ENCODE data around the gene IGF1.
"Not testable (repeated sequence)": the region's sequence is repeated elsewhere in the genome, so short reads cannot be mapped to it uniquely, and the experiment has no call there.

Gene IGF1

GRCh38 chr12:102454808-102455760 lies 25.3 kb downstream of the IGF1 start:
- no peak for DNase-seq

- no peak for DNase-seq
Observed at GRCh38 chr12:102454330-102454729, 26.0 kb downstream of the IGF1 start.

- DNase-seq = no peak
Observed at GRCh38 chr12:102452605-102453004, 27.8 kb downstream of the IGF1 start.

- DNase-seq = not testable (repeated sequence)
Observed at GRCh38 chr12:102449018-102449417, 31.3 kb downstream of the IGF1 start.

- not testable (repeated sequence) for DNase-seq
Observed at GRCh38 chr12:102447426-102447825, 32.9 kb downstream of the IGF1 start.

GRCh38 chr12:102444707-102445106 lies 35.7 kb downstream of the IGF1 start:
- DNase-seq = no peak

- no peak for DNase-seq
Observed at GRCh38 chr12:102444093-102444492, 36.3 kb downstream of the IGF1 start.

- DNase-seq = no peak
Observed at GRCh38 chr12:102441077-102441596, 39.2 kb downstream of the IGF1 start.

GRCh38 chr12:102439426-102440405 lies 40.6 kb downstream of the IGF1 start:
- DNase-seq = no peak

GRCh38 chr12:102438827-102439210 lies 41.5 kb downstream of the IGF1 start:
- no peak for DNase-seq

GRCh38 chr12:102438047-102438826 lies 42.1 kb downstream of the IGF1 start:
- DNase-seq = no peak

- no peak for DNase-seq
Observed at GRCh38 chr12:102437511-102437910, 42.9 kb downstream of the IGF1 start.

- no peak for DNase-seq
Observed at GRCh38 chr12:102436867-102437266, 43.5 kb downstream of the IGF1 start.

GRCh38 chr12:102435827-102436436 lies 44.4 kb downstream of the IGF1 start:
- DNase-seq = no peak

- DNase-seq = no peak
Observed at GRCh38 chr12:102433304-102433703, 47.1 kb downstream of the IGF1 start.

GRCh38 chr12:102430661-102431060 lies 49.7 kb downstream of the IGF1 start:
- no peak for DNase-seq

- DNase-seq = no peak
Observed at GRCh38 chr12:102429211-102430154, 50.9 kb downstream of the IGF1 start.

GRCh38 chr12:102427543-102427941 lies 52.8 kb downstream of the IGF1 start:
- DNase-seq = no peak

- DNase-seq = no peak
Observed at GRCh38 chr12:102426599-102427542, 53.5 kb downstream of the IGF1 start.

Data from activated T-cell treated with anti-CD3 and anti-CD28 coated beads for 4 hours (primary cell).